ENCODE data around the gene BLTP1. TPM values are rescaled to one million over a fixed set of nuclear protein-coding genes. Genes with fewer than 3 reads are reported as not detected.
"Not testable (repeated sequence)": the region's sequence is repeated elsewhere in the genome, so short reads cannot be mapped to it uniquely, and the experiment has no call there.

The BLTP1 gene
- 10 to 100 TPM; 37.6 to 55.2 (median 42.6) TPM for total RNA-seq
- 14.6 TPM for polyA plus RNA-seq
- long read RNA-seq, donor 1, partial matches to known transcripts, result 11 of 15 reads
- long read RNA-seq, donor 1, other reads (novel, unspliced or antisense), result 4 of 15 reads
- long read RNA-seq, donor 2, partial matches to known transcripts, result 3 of 3 reads
- long read RNA-seq, donor 2, other reads (novel, unspliced or antisense), result 0 of 3 reads
- long read RNA-seq, donor 3, partial matches to known transcripts, result 48 of 69 reads
- long read RNA-seq, donor 3, other reads (novel, unspliced or antisense), result 21 of 69 reads
- long read RNA-seq, donor 4, partial matches to known transcripts, result 1 of 3 reads
- long read RNA-seq, donor 4, other reads (novel, unspliced or antisense), result 2 of 3 reads

- Histone ChIP-seq H3K27me3 (ENCODE audit: control insufficient read depth, insufficient read depth) (no peaks in the 10 kb centered on the region), H3K9me3 (ENCODE audit: control insufficient read depth, low read length) (no peaks in the 10 kb centered on the region), H3K4me3 (ENCODE audit: low read length) (peak within 1 kb of the TSS; percentile 87), H3K4me1 (ENCODE audit: control insufficient read depth, insufficient read depth, low read length) (no peaks in the 10 kb centered on the region), H3K27ac (ENCODE audit: low read length) (peak within 1 kb of the TSS; percentile 82)
- intact Hi-C loops (cut with DNase I), result no loop called here
- under 1% methylated on average over 53 of the region's 53 CpGs for WGBS
- DNase-seq (peak; percentile 93 to 97 (median 97)), ATAC-seq (peak; percentile 100)
These were observed at the start of gene BLTP1 for GRCh38 chr4:122151982-122152710. TSS of gene BLTP1 (plus strand) at chr4:122152331. CDS start at chr4:122170648, 18,317 bp downstream.

- Histone ChIP-seq H3K4me3 (ENCODE audit: low read length) (no peak overlapping the region), H3K27ac (ENCODE audit: low read length) (no peak overlapping the region), H3K27me3 (ENCODE audit: control insufficient read depth, insufficient read depth) (no peaks in the 10 kb centered on the region), H3K4me1 (ENCODE audit: control insufficient read depth, insufficient read depth, low read length) (no peaks in the 10 kb centered on the region), H3K9me3 (ENCODE audit: control insufficient read depth, low read length) (no peaks in the 10 kb centered on the region)
- DNase-seq (no peak), ATAC-seq (no peak)
- intact Hi-C loops (cut with DNase I), result no loop called here
These were observed 47.9 kb upstream of the BLTP1 start for GRCh38 chr4:122104184-122104583.

- Histone ChIP-seq H3K4me1 (ENCODE audit: control insufficient read depth, insufficient read depth, low read length) (no peaks in the 10 kb centered on the region), H3K27ac (ENCODE audit: low read length) (no peak overlapping the region), H3K4me3 (ENCODE audit: low read length) (no peak overlapping the region), H3K27me3 (ENCODE audit: control insufficient read depth, insufficient read depth) (no peaks in the 10 kb centered on the region), H3K9me3 (ENCODE audit: control insufficient read depth, low read length) (no peaks in the 10 kb centered on the region)
- intact Hi-C loops (cut with DNase I), result no loop called here
- no peak for DNase-seq
- ATAC-seq, result no peak
- WGBS, result 65% methylated on average over 2 of the region's 2 CpGs
These were observed 44.5 kb upstream of the BLTP1 start for GRCh38 chr4:122107680-122108079.

GRCh38 chr4:122110304-122110703, 41.8 kb upstream of the BLTP1 start:
- 91% methylated on average over 13 of the region's 14 CpGs for WGBS
- ATAC-seq; intact Hi-C loops (cut with DNase I): not testable (repeated sequence)

GRCh38 chr4:122117743-122118142, 34.4 kb upstream of the BLTP1 start:
- Histone ChIP-seq H3K27me3 (ENCODE audit: control insufficient read depth, insufficient read depth) (no peaks in the 10 kb centered on the region), H3K27ac (ENCODE audit: low read length) (no peak overlapping the region), H3K9me3 (ENCODE audit: control insufficient read depth, low read length) (no peaks in the 10 kb centered on the region), H3K4me3 (ENCODE audit: low read length) (no peak overlapping the region), H3K4me1 (ENCODE audit: control insufficient read depth, insufficient read depth, low read length) (no peaks in the 10 kb centered on the region)
- DNase-seq (no peak), ATAC-seq (no peak)
- 94% methylated on average over 1 of the region's 1 CpG for whole genome bisulfite sequencing
- intact Hi-C loops (cut with DNase I), result no loop called here

More at GRCh38 chr4:122110304-122110703, 41.8 kb upstream of the BLTP1 start:
- H3K27ac ChIP-seq (ENCODE audit: low read length); H3K4me1 ChIP-seq (ENCODE audit: control insufficient read depth, insufficient read depth, low read length); DNase-seq; H3K9me3 ChIP-seq (ENCODE audit: control insufficient read depth, low read length); H3K4me3 ChIP-seq (ENCODE audit: low read length); H3K27me3 ChIP-seq (ENCODE audit: control insufficient read depth, insufficient read depth): not testable (repeated sequence)

GRCh38 chr4:122118243-122118642, 33.9 kb upstream of the BLTP1 start:
- Histone ChIP-seq H3K4me1 (ENCODE audit: control insufficient read depth, insufficient read depth, low read length) (no peaks in the 10 kb centered on the region), H3K27me3 (ENCODE audit: control insufficient read depth, insufficient read depth) (no peaks in the 10 kb centered on the region), H3K4me3 (ENCODE audit: low read length) (no peak overlapping the region), H3K9me3 (ENCODE audit: control insufficient read depth, low read length) (no peaks in the 10 kb centered on the region), H3K27ac (ENCODE audit: low read length) (no peak overlapping the region)
- WGBS, result 42% methylated on average over 1 of the region's 1 CpG
- intact Hi-C loops (cut with DNase I), result no loop called here
- ATAC-seq (no peak), DNase-seq (no peak)

- WGBS, result 93% methylated on average over 1 of the region's 1 CpG
- Histone ChIP-seq H3K4me3 (ENCODE audit: low read length) (no peak overlapping the region), H3K27me3 (ENCODE audit: control insufficient read depth, insufficient read depth) (no peaks in the 10 kb centered on the region), H3K27ac (ENCODE audit: low read length) (no peak overlapping the region), H3K4me1 (ENCODE audit: control insufficient read depth, insufficient read depth, low read length) (no peaks in the 10 kb centered on the region), H3K9me3 (ENCODE audit: control insufficient read depth, low read length) (no peaks in the 10 kb centered on the region)
- intact Hi-C loops (cut with DNase I), result no loop called here
- DNase-seq, result no peak
- ATAC-seq, result no peak
These were observed 32.4 kb upstream of the BLTP1 start for GRCh38 chr4:122119739-122120138.

- DNase-seq (no peak), ATAC-seq (no peak)
- intact Hi-C loops (cut with DNase I), result no loop called here
- Histone ChIP-seq H3K27ac (ENCODE audit: low read length) (no peak overlapping the region), H3K4me3 (ENCODE audit: low read length) (no peak overlapping the region), H3K27me3 (ENCODE audit: control insufficient read depth, insufficient read depth) (no peaks in the 10 kb centered on the region), H3K9me3 (ENCODE audit: control insufficient read depth, low read length) (no peaks in the 10 kb centered on the region), H3K4me1 (ENCODE audit: control insufficient read depth, insufficient read depth, low read length) (no peaks in the 10 kb centered on the region)
- WGBS, result 88% methylated on average over 2 of the region's 2 CpGs
These were observed 30.5 kb upstream of the BLTP1 start for GRCh38 chr4:122121593-122121992.

GRCh38 chr4:122122083-122122482, 30.0 kb upstream of the BLTP1 start:
- no peak for DNase-seq
- Histone ChIP-seq H3K27me3 (ENCODE audit: control insufficient read depth, insufficient read depth) (no peaks in the 10 kb centered on the region), H3K4me1 (ENCODE audit: control insufficient read depth, insufficient read depth, low read length) (no peaks in the 10 kb centered on the region), H3K9me3 (ENCODE audit: control insufficient read depth, low read length) (no peaks in the 10 kb centered on the region), H3K27ac (ENCODE audit: low read length) (no peak overlapping the region), H3K4me3 (ENCODE audit: low read length) (no peak overlapping the region)
- 71% methylated on average over 2 of the region's 2 CpGs for WGBS
- ATAC-seq, result no peak
- intact Hi-C loops (cut with DNase I), result no loop called here

GRCh38 chr4:122129061-122129460, 23.1 kb upstream of the BLTP1 start:
- WGBS, result 75% methylated on average over 1 of the region's 1 CpG
- no peaks in the 10 kb centered on the region for H3K27me3 ChIP-seq (ENCODE audit: control insufficient read depth, insufficient read depth)
- no peak overlapping the region for H3K4me3 ChIP-seq (ENCODE audit: low read length)
- DNase-seq, result no peak
- no peaks in the 10 kb centered on the region for H3K4me1 ChIP-seq (ENCODE audit: control insufficient read depth, insufficient read depth, low read length)
- H3K9me3 ChIP-seq (ENCODE audit: control insufficient read depth, low read length), result no peaks in the 10 kb centered on the region
- no peak for ATAC-seq
- no peak overlapping the region for H3K27ac ChIP-seq (ENCODE audit: low read length)
- intact Hi-C loops (cut with DNase I), result no loop called here

- Histone ChIP-seq H3K27ac (ENCODE audit: low read length) (no peak overlapping the region), H3K4me1 (ENCODE audit: control insufficient read depth, insufficient read depth, low read length) (no peaks in the 10 kb centered on the region), H3K27me3 (ENCODE audit: control insufficient read depth, insufficient read depth) (no peaks in the 10 kb centered on the region), H3K4me3 (ENCODE audit: low read length) (no peak overlapping the region), H3K9me3 (ENCODE audit: control insufficient read depth, low read length) (no peaks in the 10 kb centered on the region)
- WGBS, result 79% methylated on average over 5 of the region's 5 CpGs
- intact Hi-C loops (cut with DNase I), result no loop called here
- DNase-seq (no peak), ATAC-seq (no peak)
These were observed 20.5 kb upstream of the BLTP1 start for GRCh38 chr4:122131562-122132157.
